H1 (cell line): ENCODE results near the gene HSF4. TPM values are rescaled to one million over a fixed set of nuclear protein-coding genes. Genes with fewer than 3 reads are reported as not detected.

ENCODE experiments used
- CTCF ChIA-PET: fragments of 300-600 bp; sonication (Branson Sonifier 250); formaldehyde crosslinking; loops from one replicate; lab custom pipeline; 2021; ENCODE audit not compliant: partially characterized antibody; lab: Charles Lee
- POLR2A ChIA-PET: fragments of 300-600 bp; sonication (Branson Sonifier 250); formaldehyde crosslinking; loops from one replicate; lab custom pipeline; 2021; ENCODE audit warnings: inconsistent platforms; ENCODE audit not compliant: partially characterized antibody; lab: Charles Lee
- DNase-seq, 2 experiments: peaks; one replicate each; pipeline versions ENCODE4 v3.0.0 to v3.0.0-alpha.2; 2010 to 2022; ENCODE audit warnings: low spot score in 2 of 2, low read depth in 1 of 2, mixed read lengths in 1 of 2
- FAIRE-seq: peaks from 2 replicates; lab custom pipeline; 2011; peaks lifted over from hg19 to GRCh38; lab: Jason Lieb, UNC
- H2AFZ ChIP-seq: 2 replicates; pipeline ENCODE4 v1.8.1; 2012; ENCODE audit warnings: low read length, inconsistent platforms
- H2AK5ac ChIP-seq: 2 replicates; pipeline ENCODE4 v1.6.1; 2013; ENCODE audit warnings: low read depth, low read length
- H2BK120ac ChIP-seq: replicated peaks from 2 replicates; pipeline ENCODE3; 2013; ENCODE audit warnings: low read depth, low read length, inconsistent platforms
- H2BK12ac ChIP-seq: 2 replicates; pipeline ENCODE4 v1.6.1; 2013; ENCODE audit warnings: low read depth, low read length
- H2BK15ac ChIP-seq: 2 replicates; pipeline ENCODE4 v1.6.1; 2013; ENCODE audit warnings: low read length
- H2BK20ac ChIP-seq: 2 replicates; pipeline ENCODE4 v1.6.1; 2013; ENCODE audit warnings: low read length
- H2BK5ac ChIP-seq: 2 replicates; pipeline ENCODE4 v1.6.1; 2013; ENCODE audit warnings: low read depth, low read length
- H3K14ac ChIP-seq: 2 replicates; pipeline ENCODE4 v1.6.1; 2013; ENCODE audit warnings: inconsistent platforms; ENCODE audit not compliant: insufficient read length
- H3K18ac ChIP-seq: 2 replicates; pipeline ENCODE4 v1.6.1; 2013; ENCODE audit warnings: low read length; ENCODE audit errors: extremely low read depth
- H3K23ac ChIP-seq: 2 replicates; pipeline ENCODE4 v1.6.1; 2013; ENCODE audit warnings: inconsistent platforms; ENCODE audit not compliant: insufficient read length
- H3K23me2 ChIP-seq: 2 replicates; pipeline ENCODE4 v1.6.1; 2013; ENCODE audit warnings: low read depth, low read length
- H3K27ac ChIP-seq: 2 replicates; pipeline ENCODE4 v1.6.1; 2011; ENCODE audit warnings: low read depth, low read length, inconsistent platforms
- H3K27me3 ChIP-seq, 4 experiments: replicated peaks in 1 of 4; 1 replicate in 1 of 4; 2 replicates in 3 of 4; pipeline versions ENCODE4 v1.6.1 to v1.8.1; 2011 to 2013; ENCODE audit warnings: low read length in 3 of 4, mild to moderate bottlenecking in 3 of 4, inconsistent platforms in 2 of 4, mixed read lengths in 2 of 4, moderate library complexity in 1 of 4; ENCODE audit not compliant: control insufficient read depth in 3 of 4, insufficient read depth in 3 of 4; ENCODE audit errors: extremely low read depth in 1 of 4
- H3K36me3 ChIP-seq, 4 experiments: 2 replicates each; pipeline versions ENCODE4 v1.6.1 to v1.8.1; 2011 to 2013; ENCODE audit warnings: mild to moderate bottlenecking in 4 of 4, low read length in 3 of 4, moderate library complexity in 2 of 4, control low read depth in 1 of 4, inconsistent platforms in 1 of 4; ENCODE audit not compliant: insufficient read depth in 4 of 4, control insufficient read depth in 2 of 4
- H3K4ac ChIP-seq: replicated peaks from 2 replicates; pipeline ENCODE3; 2013; ENCODE audit warnings: low read length, low read depth, mixed read lengths, inconsistent platforms; ENCODE audit not compliant: insufficient read length
- H3K4me1 ChIP-seq, 4 experiments: replicated peaks in 1 of 4; 1 replicate in 1 of 4; 2 replicates in 3 of 4; pipeline versions ENCODE4 v1.6.1 to v1.8.1; 2011 to 2013; ENCODE audit warnings: low read length in 3 of 4, inconsistent platforms in 2 of 4, mixed read lengths in 1 of 4; ENCODE audit not compliant: insufficient read depth in 4 of 4, control insufficient read depth in 3 of 4
- H3K4me2 ChIP-seq, 2 experiments: 2 replicates each; pipeline versions ENCODE4 v1.6.1 to v1.8.1; 2011 to 2013; ENCODE audit warnings: low read depth in 2 of 2, low read length in 2 of 2, control low read depth in 1 of 2, inconsistent platforms in 1 of 2, mild to moderate bottlenecking in 1 of 2; ENCODE audit not compliant: insufficient read depth in 1 of 2
- H3K4me3 ChIP-seq, 4 experiments: fragments of 200-600, 300-600 bp in 1 of 4; sonication (generic), shearing (Covaris generic), sonication (Bioruptor Twin) in 1 of 4; 2 replicates each; pipeline versions ENCODE4 v1.5.1 to v1.8.1; 2011 to 2016; ENCODE audit warnings: low read length in 4 of 4, low read depth in 3 of 4, control low read depth in 2 of 4, inconsistent platforms in 2 of 4, mild to moderate bottlenecking in 2 of 4, mixed read lengths in 1 of 4, moderate library complexity in 1 of 4; ENCODE audit not compliant: insufficient read depth in 2 of 4; ENCODE audit errors: extremely low read depth in 1 of 4
- H3K56ac ChIP-seq: replicated peaks from 2 replicates; pipeline ENCODE3; 2013; ENCODE audit warnings: low read depth, mild to moderate bottlenecking, mixed read lengths, low read length, inconsistent platforms; ENCODE audit not compliant: insufficient read length
- H3K79me1 ChIP-seq: 2 replicates; pipeline ENCODE4 v1.6.1; 2013; ENCODE audit warnings: low read depth, low read length, control low read depth
- H3K79me2 ChIP-seq, 2 experiments: 2 replicates each; pipeline versions ENCODE4 v1.6.1 to v1.8.1; 2012 to 2013; ENCODE audit warnings: low read length in 2 of 2, mild to moderate bottlenecking in 2 of 2, inconsistent platforms in 1 of 2; ENCODE audit not compliant: insufficient read depth in 2 of 2, control insufficient read depth in 1 of 2
- H3K9ac ChIP-seq, 4 experiments: replicated peaks in 1 of 4; 1 replicate in 1 of 4; 2 replicates in 3 of 4; pipeline versions ENCODE4 v1.6.1 to v1.8.1; 2011 to 2013; ENCODE audit warnings: low read depth in 3 of 4, low read length in 3 of 4, control low read depth in 2 of 4, mild to moderate bottlenecking in 2 of 4, moderate library complexity in 2 of 4, inconsistent platforms in 1 of 4; ENCODE audit errors: extremely low read depth in 1 of 4
- H3K9me3 ChIP-seq, 2 experiments: 2 replicates each; pipeline versions ENCODE4 v1.6.1 to v1.8.1; 2012 to 2013; ENCODE audit warnings: mild to moderate bottlenecking in 2 of 2, moderate library complexity in 2 of 2, control low read depth in 1 of 2, inconsistent platforms in 1 of 2, low read depth in 1 of 2, low read length in 1 of 2, mixed read lengths in 1 of 2; ENCODE audit not compliant: insufficient read depth in 2 of 2
- H4K20me1 ChIP-seq, 2 experiments: replicated peaks in 1 of 2; 2 replicates each; pipeline versions ENCODE3 to v1.8.1; 2011 to 2013; ENCODE audit warnings: inconsistent platforms in 2 of 2, low read length in 2 of 2, mild to moderate bottlenecking in 1 of 2; ENCODE audit not compliant: insufficient read depth in 2 of 2, control insufficient read depth in 1 of 2
- H4K5ac ChIP-seq: 2 replicates; pipeline ENCODE4 v1.6.1; 2013; ENCODE audit warnings: low read length, low read depth, mixed read lengths, inconsistent platforms; ENCODE audit not compliant: insufficient read length
- H4K8ac ChIP-seq: 2 replicates; pipeline ENCODE4 v1.8.0; 2013; ENCODE audit warnings: mild to moderate bottlenecking, moderate library complexity, low read length, inconsistent platforms; ENCODE audit not compliant: insufficient read depth; ENCODE audit errors: extremely low read depth
- H4K91ac ChIP-seq: replicated peaks from 2 replicates; pipeline ENCODE3; 2013; ENCODE audit warnings: low read length, mixed read lengths, inconsistent platforms; ENCODE audit not compliant: insufficient read length
- BCL11A ChIP-seq, 2 experiments: IDR thresholded peaks; one replicate each; pipeline ENCODE4 v1.6.1; 2011; ENCODE audit warnings: low read depth in 2 of 2, low read length in 2 of 2, mild to moderate bottlenecking in 2 of 2
- CBX8 ChIP-seq: fragments of 300-800, 300-1000 bp; sonication (generic); IDR thresholded peaks from 2 replicates; pipeline ENCODE4 v1.7.1; 2016; ENCODE audit warnings: low read depth, low read length, borderline replicate concordance
- GABPA ChIP-seq: IDR thresholded peaks from 2 replicates; pipeline ENCODE4 v1.6.1; 2011; ENCODE audit warnings: mild to moderate bottlenecking, low read length, moderate library complexity, borderline replicate concordance; ENCODE audit not compliant: insufficient read depth
- JUND ChIP-seq: IDR thresholded peaks from 2 replicates; pipeline ENCODE4 v1.6.1; 2011; ENCODE audit warnings: mild to moderate bottlenecking, improper control_type of control experiment, low read length
- MAFK ChIP-seq: IDR thresholded peaks from 2 replicates; pipeline ENCODE4 v1.6.1; 2012; ENCODE audit warnings: low read depth, mild to moderate bottlenecking, improper control_type of control experiment, low read length
- RFX5 ChIP-seq: IDR thresholded peaks from 2 replicates; pipeline ENCODE4 v1.6.1; 2011; ENCODE audit warnings: low read depth, low read length, improper control_type of control experiment, borderline replicate concordance
- SP2 ChIP-seq: IDR thresholded peaks from 2 replicates; pipeline ENCODE4 v1.6.1; 2012; ENCODE audit warnings: mild to moderate bottlenecking, low read length, inconsistent platforms
- SRF ChIP-seq: IDR thresholded peaks from 2 replicates; pipeline ENCODE4 v1.6.1; 2011; ENCODE audit warnings: mild to moderate bottlenecking, low read depth, low read length, moderate library complexity
- TCF12 ChIP-seq: IDR thresholded peaks from 2 replicates; pipeline ENCODE4 v1.6.1; 2011; ENCODE audit warnings: low read depth, mild to moderate bottlenecking, low read length
- WGBS, 2 experiments: shearing (Covaris generic) in 1 of 2; methylation state at CpG; one replicate each; pipeline versions ENCODE4 v1.1.6 to v1.1.7; 2013 to 2015; ENCODE audit warnings: low lambda C conversion rate in 2 of 2, mixed read lengths in 2 of 2, inconsistent platforms in 1 of 2, low coverage in 1 of 2, missing lambda C conversion rate in 1 of 2; ENCODE audit not compliant: insufficient replicate concordance in 2 of 2, insufficient coverage in 1 of 2, insufficient read length in 1 of 2; ENCODE audit errors: extremely low coverage in 1 of 2, missing lambda C conversion rate in 1 of 2; 5-methylcytosine and 5-hydroxymethylcytosine counted together
- polyA plus RNA-seq, 7 experiments: library from polyadenylated mRNA; depleted of rRNA in 3 of 7; stranded (reverse) in 5 of 7; unstranded in 2 of 7; fragments of >200 nt in 5 of 7; fragments of 200-250 nt in 2 of 7; gene quantifications; 1 replicate in 5 of 7; 2 replicates in 1 of 7; 4 replicates in 1 of 7; pipeline versions ENCODE4 v1.2.1 to v1.2.3, GENCODE V29; 2011 to 2013; ENCODE audit warnings: missing spikeins in 2 of 7, mixed read lengths in 2 of 7
- total RNA-seq: library from RNA; stranded (reverse); fragmentation: NEBNext Ultra II Directional; extraction: Animal tissue kit (Norgen Biotek cat#: 25700); gene quantifications from 2 replicates; pipeline ENCODE4 v1.2.1, GENCODE V29; 2021

HSF4 gene
- total and polyA plus RNA-seq, 2 of the 8 experiments (the other 6 are each of a cell fraction or from before 2014, with no cell fraction given) = 0.14 TPM; not detected in 1

DNA sequence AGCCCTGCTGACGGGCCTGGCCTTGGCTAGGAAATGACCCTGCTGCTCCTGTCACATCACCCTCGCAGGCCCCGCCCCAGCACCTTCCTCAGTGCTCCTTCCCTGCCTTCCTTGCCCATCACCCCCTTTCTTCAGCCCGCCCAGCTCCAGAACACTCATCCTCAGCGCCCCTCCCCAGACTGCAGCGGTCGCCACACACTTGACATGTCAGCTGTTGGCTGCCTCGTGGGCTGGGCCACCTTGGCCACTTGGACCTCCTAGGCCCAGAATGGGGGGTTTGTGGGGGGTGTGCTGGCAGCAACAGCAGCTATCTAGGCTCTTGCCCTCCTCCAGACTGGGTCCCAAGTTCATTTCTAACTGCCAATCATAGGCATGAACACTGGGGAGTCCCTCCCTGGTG, 45.0 kb downstream of the HSF4 start:
- no peak overlapping the region for H2BK120ac ChIP-seq
- no peak overlapping the region for H2BK15ac ChIP-seq
- ChIA-PET POLR2A (interaction anchor here (0.8 to 4.3 kb wide), 7 partner anchors 9 to 37 kb away, joined by 3 to 20 read pairs (median 4); partner anchors contain the start of genes FHOD1 and TMEM208), CTCF (interaction anchor here (0.9 to 8.9 kb wide), 5 partner anchors 8 to 258 kb away, joined by 4 to 111 read pairs (median 6); partner anchors contain the start of genes E2F4, ELMO3 and TMEM208)
- H4K91ac ChIP-seq = no peak overlapping the region
- H4K5ac ChIP-seq = no peak overlapping the region
- H3K4me1 ChIP-seq = peaks cover 0 to 10% (median 1%) of the 10 kb centered on the region in 4 experiments; a peak in 2 of 7 replicates
- TF ChIP-seq TCF12 (no peak), MAFK (no peak), CBX8 (no peak), BCL11A (IDR thresholded peaks at IDR 0.05; ENCODE audit: low read depth in 2 of 2, low read length in 2 of 2) (no peak), RFX5 (no peak), SP2 (no peak), JUND (no peak), GABPA (no peak), SRF (no peak)
- H4K20me1 ChIP-seq = no peaks in the 10 kb centered on the region
- H3K9me3 ChIP-seq = no peaks in the 10 kb centered on the region
- no peak overlapping the region for H3K56ac ChIP-seq
- H3K79me1 ChIP-seq = no peaks in the 10 kb centered on the region
- no peak overlapping the region for H3K23ac ChIP-seq
- H2AK5ac ChIP-seq = no peak overlapping the region
- H3K9ac ChIP-seq = no peak overlapping the region
- H2BK5ac ChIP-seq = no peak overlapping the region
- FAIRE-seq (no peak), DNase-seq (no peak)
- no peak overlapping the region for H3K4ac ChIP-seq
- H2BK12ac ChIP-seq = no peak overlapping the region
- no peak overlapping the region for H2BK20ac ChIP-seq
- no peak overlapping the region for H3K18ac ChIP-seq
- no peaks in the 10 kb centered on the region for H3K36me3 ChIP-seq
- no peak overlapping the region for H3K4me2 ChIP-seq
- no peak overlapping the region for H3K27ac ChIP-seq
- peaks cover 0 to 9% (median 6%) of the 10 kb centered on the region in 4 experiments; a peak in 4 of 7 replicates for H3K27me3 ChIP-seq
- no peak overlapping the region for H4K8ac ChIP-seq
- H3K14ac ChIP-seq = no peak overlapping the region
- no peak overlapping the region for H2AFZ ChIP-seq
- H3K79me2 ChIP-seq = no peaks in the 10 kb centered on the region
- no peak overlapping the region for H3K4me3 ChIP-seq
- no peaks in the 10 kb centered on the region for H3K23me2 ChIP-seq
- WGBS, 2 experiments = 87% methylated on average over 8 of the region's 8 CpGs; no CpG with 5 or more reads in 1 of the 2 experiments
